DOHH2 (cell line): ENCODE results near the gene MSGN1.

Experiments
- H3F3A ChIP-seq: fragments of 200-600 bp; sonication (generic), shearing (Covaris generic); 2 replicates; pipeline ENCODE4 v1.6.0; 2016; ENCODE audit warnings: antibody characterized with exemption, mild to moderate bottlenecking; ENCODE audit not compliant: control insufficient read depth, insufficient read depth
- H3K27ac ChIP-seq: fragments of 200-600 bp; sonication (generic); 2 replicates; pipeline ENCODE4 v1.5.1; 2014; ENCODE audit warnings: low read depth, mild to moderate bottlenecking, low read length, moderate library complexity
- H3K27me3 ChIP-seq: fragments of 200-600 bp; sonication (generic); 2 replicates; pipeline ENCODE4 v1.6.1; 2014; ENCODE audit warnings: mild to moderate bottlenecking, low read length, mixed read lengths; ENCODE audit not compliant: control insufficient read depth
- H3K36me3 ChIP-seq: fragments of 200-600 bp; sonication (generic); 2 replicates; pipeline ENCODE4 v1.6.1; 2014; ENCODE audit warnings: mild to moderate bottlenecking, low read length, moderate library complexity, mixed read lengths; ENCODE audit not compliant: control insufficient read depth
- H3K4me1 ChIP-seq: fragments of 200-600 bp; sonication (generic); 2 replicates; pipeline ENCODE4 v1.6.1; 2014; ENCODE audit warnings: mild to moderate bottlenecking, low read length, mixed read lengths; ENCODE audit not compliant: control insufficient read depth
- H3K4me2 ChIP-seq: fragments of 200-600 bp; sonication (generic); 2 replicates; pipeline ENCODE4 v1.6.0; 2014; ENCODE audit warnings: mild to moderate bottlenecking, low read length, moderate library complexity
- H3K4me3 ChIP-seq: fragments of 200-600 bp; sonication (generic); 2 replicates; pipeline ENCODE4 v1.5.1; 2014; ENCODE audit warnings: mild to moderate bottlenecking, low read length, mixed read lengths
- H3K79me2 ChIP-seq: fragments of 200-600 bp; sonication (generic); 2 replicates; pipeline ENCODE4 v1.6.1; 2014; ENCODE audit warnings: mild to moderate bottlenecking, low read length, mixed read lengths; ENCODE audit not compliant: control insufficient read depth
- H3K9me2 ChIP-seq: fragments of 200-600 bp; sonication (generic); replicated peaks from 2 replicates; pipeline ENCODE4 v1.6.1; 2014; ENCODE audit warnings: mild to moderate bottlenecking, low read length, mixed read lengths; ENCODE audit not compliant: control insufficient read depth
- H3K9me3 ChIP-seq: fragments of 200-600 bp; sonication (generic); 2 replicates; pipeline ENCODE4 v1.6.1; 2014; ENCODE audit warnings: antibody characterized with exemption, low read length, mixed read lengths; ENCODE audit not compliant: control insufficient read depth, insufficient read depth
- H4K20me1 ChIP-seq: fragments of 200-600 bp; sonication (generic); 2 replicates; pipeline ENCODE4 v1.6.0; 2014; ENCODE audit warnings: low read depth, mild to moderate bottlenecking, antibody characterized with exemption, low read length, moderate library complexity; ENCODE audit not compliant: control insufficient read depth, insufficient read depth
- CTCF ChIP-seq: fragments of 200-600 bp; sonication (generic); IDR thresholded peaks from one replicate; pipeline ENCODE4 v1.5.1; 2014; ENCODE audit warnings: antibody characterized with exemption, mild to moderate bottlenecking, low read depth, low read length; ENCODE audit not compliant: poor library complexity, severe bottlenecking
- EZH2phosphoT487 ChIP-seq: fragments of 200-600 bp; sonication (generic); IDR thresholded peaks from 2 replicates; pipeline ENCODE4 v1.6.1; 2017; ENCODE audit warnings: borderline replicate concordance, mild to moderate bottlenecking, antibody characterized with exemption, low read length, moderate library complexity, mixed read lengths

Gene MSGN1

GRCh38 chr2:17788773-17789172, 27.5 kb upstream of the MSGN1 start:
- no peak overlapping the region for H3K27ac ChIP-seq

GRCh38 chr2:17790536-17790935, 25.7 kb upstream of the MSGN1 start:
- Histone ChIP-seq H3K36me3 (no peaks in the 10 kb centered on the region), H3K9me3 (no peaks in the 10 kb centered on the region), H3K27ac (no peak overlapping the region), H3K9me2 (no peaks in the 10 kb centered on the region), H3K4me3 (no peak overlapping the region), H3K4me2 (no peak overlapping the region), H3K4me1 (no peaks in the 10 kb centered on the region), H3F3A (peaks cover 4% of the 10 kb centered on the region; the same call in 1 of the 2 replicates), H4K20me1 (no peaks in the 10 kb centered on the region; the same call in 1 of the 2 replicates), H3K27me3 (peaks cover 10% of the 10 kb centered on the region; the same call in 1 of the 2 replicates), H3K79me2 (no peaks in the 10 kb centered on the region)
- TF ChIP-seq CTCF (no peak), EZH2phosphoT487 (no peak)

More at GRCh38 chr2:17788773-17789172, 27.5 kb upstream of the MSGN1 start:
- no peaks in the 10 kb centered on the region for H3K36me3 ChIP-seq
- peaks cover 4% of the 10 kb centered on the region; the same call in 1 of the 2 replicates for H3F3A ChIP-seq
- H3K79me2 ChIP-seq = no peaks in the 10 kb centered on the region
- H3K4me2 ChIP-seq = no peak overlapping the region
- no peaks in the 10 kb centered on the region for H3K9me3 ChIP-seq
- H4K20me1 ChIP-seq = no peaks in the 10 kb centered on the region; the same call in 1 of the 2 replicates
- no peak overlapping the region for H3K4me3 ChIP-seq
- H3K27me3 ChIP-seq = peaks cover 10% of the 10 kb centered on the region; the same call in 1 of the 2 replicates
- TF ChIP-seq CTCF (no peak), EZH2phosphoT487 (no peak)
- no peaks in the 10 kb centered on the region for H3K4me1 ChIP-seq
- no peaks in the 10 kb centered on the region for H3K9me2 ChIP-seq

- H3K4me2 ChIP-seq = no peak overlapping the region
Observed at GRCh38 chr2:17791121-17791816, 25.0 kb upstream of the MSGN1 start.

More at GRCh38 chr2:17791121-17791816, 25.0 kb upstream of the MSGN1 start:
- Histone ChIP-seq H3K4me1 (no peaks in the 10 kb centered on the region), H3K27ac (no peak overlapping the region), H3K4me3 (no peak overlapping the region), H3K79me2 (no peaks in the 10 kb centered on the region), H3K9me3 (no peaks in the 10 kb centered on the region), H3K27me3 (peaks cover 10% of the 10 kb centered on the region; the same call in 1 of the 2 replicates), H4K20me1 (no peaks in the 10 kb centered on the region; the same call in 1 of the 2 replicates), H3K36me3 (no peaks in the 10 kb centered on the region), H3K9me2 (no peaks in the 10 kb centered on the region), H3F3A (peaks cover 4% of the 10 kb centered on the region; the same call in 1 of the 2 replicates)
- TF ChIP-seq CTCF = no peak
- no peak for TF ChIP-seq EZH2phosphoT487
